HTR-8/SVneo (cell line): ENCODE measurements around the gene KMT2E.

ENCODE experiments used
- DNase-seq: peaks from one replicate; pipeline ENCODE4 v3.0.0; 2011; ENCODE audit warnings: low spot score, mixed read lengths; ENCODE audit not compliant: insufficient read length
- FAIRE-seq: peaks from 2 replicates; lab custom pipeline; 2011; peaks lifted over from hg19 to GRCh38; lab: Jason Lieb, UNC

The KMT2E gene

DNA sequence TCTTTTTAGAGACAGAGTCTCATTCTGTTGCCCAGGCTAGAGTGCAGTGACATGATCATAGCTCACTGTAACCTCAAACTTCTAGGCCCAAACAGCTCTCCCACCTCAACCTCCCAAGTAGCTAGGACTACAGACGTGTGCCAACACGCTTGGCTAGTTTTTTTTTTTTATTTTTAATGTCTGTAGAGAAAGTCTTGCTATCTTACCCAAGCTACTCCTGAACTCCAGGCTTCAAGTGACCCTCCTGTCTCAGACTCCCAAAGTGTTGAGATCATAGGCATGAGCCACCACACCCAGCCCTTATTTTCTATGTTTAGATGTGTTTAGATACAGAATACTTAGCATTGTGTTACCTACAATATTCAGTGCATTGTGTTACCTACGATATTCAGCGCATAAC lies 46.4 kb downstream of the KMT2E start:
- FAIRE-seq (no peak), DNase-seq (no peak)

DNA sequence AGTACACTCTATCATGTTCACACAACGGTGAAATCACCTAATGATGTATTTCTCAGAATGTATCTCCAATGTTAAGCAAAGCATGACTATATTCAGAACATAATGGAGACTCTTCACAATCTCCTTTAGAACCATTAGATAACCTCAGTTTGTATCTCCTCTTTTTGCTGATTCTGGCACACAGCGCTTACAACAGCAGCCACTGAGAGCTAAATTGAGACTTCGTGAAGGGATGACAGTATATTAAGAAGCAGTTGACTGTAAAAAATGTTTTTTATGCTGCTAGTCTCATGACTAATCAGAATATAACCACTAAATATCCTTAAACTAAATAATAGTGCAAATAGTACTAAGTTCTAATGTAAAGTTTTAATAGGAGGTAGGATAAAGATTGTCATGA lies 46.9 kb downstream of the KMT2E start:
- DNase-seq (no peak), FAIRE-seq (no peak)

DNA sequence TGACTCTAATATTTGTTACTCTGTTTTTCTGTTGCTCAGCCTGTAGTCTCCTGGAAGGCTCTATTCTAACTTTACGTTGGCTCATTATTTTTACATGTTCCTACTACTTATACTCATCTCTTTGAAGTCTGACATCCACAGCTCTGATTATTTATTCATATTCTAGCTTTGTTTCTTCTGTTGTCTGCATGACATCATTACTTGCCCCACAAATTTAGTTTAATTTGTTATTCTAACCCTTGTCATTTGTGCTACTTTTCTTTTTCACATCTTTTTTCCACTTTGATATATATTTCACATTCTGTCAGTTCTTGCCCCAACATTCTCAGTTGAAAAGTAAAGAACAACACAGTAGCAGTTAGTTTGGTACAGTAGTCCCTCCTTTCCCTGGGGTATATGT lies 51.1 kb downstream of the KMT2E start:
- FAIRE-seq (no peak), DNase-seq (no peak)

DNA sequence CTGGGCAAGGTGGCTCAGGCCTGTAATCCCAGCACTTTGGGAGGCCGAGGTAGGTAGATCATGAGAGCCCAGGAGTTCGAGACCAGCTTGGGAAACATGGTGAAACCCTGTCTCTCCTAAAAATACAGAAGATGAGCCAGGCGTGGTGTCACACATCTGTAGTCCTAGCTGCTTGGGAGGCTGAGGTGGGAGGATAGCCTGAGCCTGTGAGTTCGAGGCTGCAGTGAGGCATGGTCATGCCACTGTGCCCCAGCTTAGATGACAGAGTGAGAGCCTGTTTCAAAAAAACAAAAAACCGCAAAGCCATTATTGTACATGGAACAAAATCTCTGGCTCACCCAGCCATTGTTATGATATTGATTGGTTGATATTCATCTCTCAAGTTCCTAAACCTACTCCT lies 53.7 kb downstream of the KMT2E start:
- DNase-seq (no peak), FAIRE-seq (no peak)

DNA sequence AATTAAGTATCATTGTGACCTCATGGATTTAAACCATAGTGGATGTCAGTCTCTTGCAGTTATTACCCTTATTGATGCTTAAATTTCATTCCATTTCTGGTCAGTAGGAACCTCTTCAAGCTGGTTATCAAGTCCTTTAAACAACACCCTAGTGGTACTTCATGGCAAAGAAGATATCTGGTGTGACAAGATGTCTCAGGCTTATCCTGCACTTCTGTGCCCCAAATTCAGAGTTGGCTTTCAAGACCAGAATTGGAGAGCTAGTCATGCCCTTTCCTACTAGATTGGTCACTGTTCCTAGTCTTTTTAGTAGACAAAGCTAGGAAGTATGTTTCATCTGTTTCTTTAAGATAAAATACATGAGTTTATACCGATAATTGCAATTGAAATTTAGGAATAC lies 54.9 kb downstream of the KMT2E start:
- FAIRE-seq: no peak

DNA sequence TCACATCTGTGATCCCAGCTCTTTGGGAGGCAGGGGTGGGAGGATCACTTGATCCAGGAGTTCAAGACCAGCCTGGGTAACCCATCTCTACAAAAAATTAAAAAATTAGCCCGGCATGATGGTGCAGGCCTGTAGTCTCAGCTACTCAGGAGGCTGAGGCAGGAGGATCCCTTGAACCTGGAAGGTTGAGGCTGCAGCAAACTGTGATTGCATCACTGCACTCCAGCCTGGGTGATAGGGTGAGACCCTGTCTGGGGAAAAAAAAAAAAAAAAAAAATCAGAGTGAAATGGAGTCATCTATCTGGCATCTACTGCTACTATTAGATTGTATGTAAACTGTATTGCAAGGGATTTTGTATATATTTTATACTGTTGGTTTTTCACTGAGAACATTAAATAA lies 59.1 kb downstream of the KMT2E start:
- DNase-seq: no peak
- no peak for FAIRE-seq

More for the DNA sequence above, 54.9 kb downstream of the KMT2E start:
- DNase-seq: no peak

DNA sequence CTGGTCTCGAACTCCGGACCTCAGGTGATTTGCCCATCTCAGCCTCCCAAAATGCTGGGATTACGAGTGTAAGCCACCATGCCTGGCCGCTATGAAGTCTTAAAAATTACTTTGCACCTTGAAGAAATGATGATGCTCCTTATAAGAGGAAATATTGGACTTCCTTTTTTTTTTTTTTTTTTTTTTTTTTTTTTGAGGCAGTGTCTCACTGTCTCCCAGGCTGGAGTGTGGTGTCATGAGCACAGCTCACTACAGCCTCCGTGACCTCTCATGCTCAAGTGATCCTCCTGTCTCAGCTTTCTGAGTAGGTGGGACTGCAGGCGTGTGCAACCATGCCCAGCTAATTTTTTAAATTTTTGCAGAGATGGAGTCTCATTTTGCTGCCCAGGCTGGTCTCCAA lies 65.3 kb downstream of the KMT2E start:
- FAIRE-seq: no peak
- DNase-seq: no peak

DNA sequence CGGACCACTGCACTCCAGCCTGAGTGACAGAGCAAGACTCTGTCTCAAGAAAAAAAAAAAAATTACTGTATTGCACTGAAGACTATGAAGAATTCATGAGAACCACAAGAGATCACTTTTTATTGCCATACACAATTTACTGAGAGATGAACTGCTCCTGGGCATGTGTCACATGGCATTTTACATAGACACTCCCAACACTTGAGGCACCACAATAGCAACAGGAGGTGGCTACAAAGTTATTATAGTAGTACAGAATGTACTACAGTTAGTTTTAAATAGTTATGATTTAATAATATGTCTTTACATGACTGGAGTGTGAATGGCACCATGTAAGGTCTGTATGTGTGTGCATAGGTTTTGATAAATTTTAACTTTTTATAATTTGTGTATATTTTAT lies 70.6 kb downstream of the KMT2E start:
- FAIRE-seq: no peak
- no peak for DNase-seq

DNA sequence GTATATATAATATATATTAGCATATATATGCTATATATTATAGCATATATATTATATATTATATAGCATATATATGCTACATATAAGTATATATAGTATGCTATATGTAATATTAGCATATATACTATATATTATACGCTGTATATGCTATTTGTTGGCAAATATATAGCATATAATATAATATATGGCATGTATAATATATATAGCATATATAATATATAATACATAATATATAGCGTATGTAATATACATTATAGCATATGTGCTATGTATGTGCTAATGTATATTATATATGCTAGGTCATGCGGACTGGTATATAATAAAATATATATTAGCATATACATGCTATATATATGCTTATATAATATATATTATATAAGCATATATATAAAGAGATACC lies 72.8 kb downstream of the KMT2E start:
- DNase-seq: no peak
- no peak for FAIRE-seq

DNA sequence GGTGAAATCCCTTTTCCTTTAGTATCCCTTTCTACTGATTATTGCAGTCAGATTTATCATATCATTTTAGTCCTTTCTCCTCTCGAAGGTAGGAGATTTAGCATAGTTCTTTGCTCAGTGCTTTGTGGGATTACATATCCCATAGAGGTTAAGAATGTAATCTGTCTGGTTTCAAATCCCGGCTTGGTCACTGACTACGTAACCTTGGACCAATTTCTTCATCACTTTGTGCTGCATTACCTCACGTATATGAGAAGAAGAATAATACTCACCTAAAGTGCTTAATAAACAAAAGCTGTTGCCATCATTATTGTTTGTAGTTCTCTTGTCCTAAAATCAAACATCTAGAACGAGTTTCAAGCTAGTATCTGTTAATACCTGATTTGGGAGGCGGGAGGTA lies 74.0 kb downstream of the KMT2E start:
- FAIRE-seq (no peak), DNase-seq (no peak)

DNA sequence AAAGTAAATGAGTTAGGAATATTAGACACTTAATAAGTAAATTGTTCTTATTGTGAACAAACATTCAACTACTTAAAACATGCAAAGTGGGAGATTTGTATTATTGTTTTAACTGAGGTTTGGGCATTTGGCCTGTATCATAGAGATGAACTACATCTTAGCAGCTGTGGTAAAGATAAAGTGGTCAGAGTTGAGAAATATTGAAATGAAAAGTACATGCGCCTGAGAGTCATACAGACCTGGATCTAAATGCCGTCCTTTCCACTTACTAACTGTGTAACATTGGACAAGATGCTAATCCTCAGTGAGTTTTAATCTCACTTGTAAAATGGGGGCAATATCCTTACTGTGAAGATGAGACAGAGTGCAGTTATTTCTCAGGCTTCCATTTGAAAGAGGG lies 74.5 kb downstream of the KMT2E start:
- DNase-seq (no peak), FAIRE-seq (no peak)

DNA sequence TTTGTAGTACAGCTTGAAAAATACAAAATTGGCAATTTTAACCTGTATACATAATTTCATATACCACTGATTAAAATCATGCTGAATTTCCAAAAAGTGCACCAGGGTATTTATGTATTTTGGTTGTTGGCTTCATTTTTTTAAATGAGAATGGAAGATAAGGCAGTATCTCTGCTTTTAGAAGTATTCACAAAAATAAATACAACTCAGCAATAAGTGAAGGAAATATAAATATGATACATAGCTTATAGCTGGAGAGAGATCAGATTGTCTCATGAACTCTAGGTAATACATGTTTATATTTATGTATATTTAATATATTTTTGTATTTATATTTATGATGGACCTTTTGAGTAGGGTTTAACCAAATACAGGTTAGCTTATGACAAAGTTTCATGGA lies 81.0 kb downstream of the KMT2E start:
- DNase-seq (no peak), FAIRE-seq (no peak)

DNA sequence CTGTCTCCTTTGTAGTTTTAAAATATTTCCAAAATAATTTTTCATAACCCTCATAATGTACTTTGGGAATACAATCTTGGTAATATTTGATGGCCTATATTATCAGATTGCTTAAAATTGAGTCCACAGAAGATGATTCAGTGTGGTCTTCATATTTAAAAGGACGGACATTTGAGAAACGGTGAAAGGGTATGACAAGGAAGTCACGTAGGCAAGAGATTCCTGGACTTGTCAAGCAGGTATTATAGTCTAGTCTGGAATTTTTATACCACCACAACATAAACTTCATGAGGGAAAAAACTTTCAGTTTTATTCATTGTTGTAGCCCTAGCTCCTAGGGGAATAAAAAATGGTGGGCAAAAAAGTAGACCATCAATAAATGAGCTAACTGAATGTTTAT lies 82.3 kb downstream of the KMT2E start:
- FAIRE-seq (no peak), DNase-seq (no peak)

DNA sequence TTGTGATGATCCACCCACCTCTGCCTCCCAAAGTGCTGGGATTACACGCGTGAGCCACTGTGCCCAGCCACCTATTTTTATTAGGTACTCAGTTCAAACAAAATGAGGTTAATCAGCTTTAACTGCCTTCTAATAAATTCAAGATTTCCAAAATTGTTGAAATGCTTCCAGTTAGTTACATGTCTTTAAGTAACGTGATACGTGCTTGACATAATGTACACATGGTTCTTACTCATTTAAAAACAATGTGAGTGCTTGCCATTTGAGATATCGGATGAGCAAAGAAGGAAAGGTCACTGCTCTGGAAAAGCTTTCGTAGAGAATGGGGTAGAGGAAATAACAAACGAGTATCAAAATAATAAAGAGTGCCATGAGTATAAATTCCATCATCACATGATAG lies 83.6 kb downstream of the KMT2E start:
- peak; percentile 79 for DNase-seq
- no peak for FAIRE-seq

DNA sequence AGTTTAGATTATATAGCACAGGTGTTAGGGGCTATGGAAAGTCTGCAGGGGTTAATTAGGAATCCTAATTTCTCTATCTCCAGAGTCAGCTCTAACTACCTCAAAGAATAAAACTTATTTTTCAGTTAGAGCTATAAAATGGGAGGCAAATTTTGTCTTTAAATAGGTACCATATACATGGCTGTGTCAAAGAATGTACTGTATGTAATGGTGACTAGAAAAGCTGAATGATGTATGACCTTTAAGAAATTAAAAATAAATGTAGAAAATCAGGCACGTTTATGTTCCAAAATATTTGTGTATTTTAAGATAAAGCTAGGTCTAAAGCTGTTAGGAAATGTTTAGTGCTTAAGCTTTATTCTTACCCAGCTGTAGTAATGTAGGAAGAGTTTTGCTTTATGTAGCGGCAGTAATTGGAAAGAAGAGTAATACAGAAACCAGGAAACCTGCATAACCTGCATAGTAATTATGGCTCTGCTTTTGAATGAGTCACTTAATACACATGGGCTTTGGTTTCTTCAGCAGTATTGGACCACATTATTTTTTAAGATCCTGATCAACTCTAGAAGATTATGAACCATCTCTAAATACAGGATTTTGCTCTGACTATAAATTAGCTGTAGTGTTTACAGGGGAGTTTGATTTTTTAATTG lies 85.0 kb downstream of the KMT2E start:
- DNase-seq: no peak
- no peak for FAIRE-seq

DNA sequence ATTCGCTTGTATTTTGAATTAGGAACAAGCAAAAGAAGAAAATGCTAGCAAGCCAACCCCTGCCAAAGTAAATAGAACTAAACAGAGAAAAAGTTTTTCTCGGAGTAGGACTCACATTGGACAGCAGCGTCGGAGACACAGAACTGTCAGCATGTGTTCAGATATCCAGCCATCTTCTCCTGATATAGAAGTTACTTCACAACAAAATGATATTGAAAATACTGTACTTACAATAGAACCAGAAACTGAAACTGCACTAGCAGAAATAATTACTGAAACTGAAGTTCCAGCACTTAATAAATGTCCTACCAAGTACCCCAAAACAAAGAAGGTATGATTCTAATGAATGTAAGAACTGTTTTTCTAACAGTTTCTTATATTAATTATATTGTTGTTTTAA lies 87.9 kb downstream of the KMT2E start:
- no peak for FAIRE-seq
- no peak for DNase-seq

DNA sequence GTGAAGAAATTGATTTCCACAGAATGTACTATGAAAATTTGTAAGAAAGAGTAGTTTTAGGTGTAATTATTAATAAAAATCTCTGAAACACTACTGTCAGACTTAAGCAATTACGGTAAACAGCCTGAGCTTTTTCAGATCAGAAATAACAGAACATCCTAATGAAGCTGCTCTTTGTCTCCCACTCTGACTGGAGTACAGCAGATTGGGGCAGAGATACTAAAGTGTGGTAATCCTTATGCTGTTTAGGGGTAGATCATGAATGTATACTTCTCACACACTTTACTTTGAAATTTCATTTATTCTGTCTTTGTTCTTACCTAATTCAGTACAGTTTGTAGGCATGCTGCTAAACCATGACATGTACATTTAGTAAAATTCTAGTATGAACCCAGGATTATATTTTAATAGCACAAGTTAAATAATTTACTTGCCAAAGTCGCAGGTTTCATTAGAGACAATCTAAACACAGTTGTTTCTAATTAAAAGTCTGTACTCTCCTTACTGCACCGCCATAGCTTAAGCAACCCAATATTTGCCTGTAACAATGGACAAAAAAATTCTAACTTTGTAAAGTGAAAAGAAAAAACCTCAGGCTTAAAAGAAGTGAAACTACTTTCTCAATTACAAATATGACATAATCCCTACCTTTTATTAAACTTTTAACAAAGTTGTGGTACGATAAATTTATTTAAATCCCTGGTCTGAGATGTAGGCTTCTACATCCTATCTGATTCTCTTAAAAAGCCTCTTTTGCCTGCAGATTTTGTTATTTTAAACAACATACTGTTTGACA lies 88.8 kb downstream of the KMT2E start:
- FAIRE-seq: no peak
- DNase-seq: no peak

DNA sequence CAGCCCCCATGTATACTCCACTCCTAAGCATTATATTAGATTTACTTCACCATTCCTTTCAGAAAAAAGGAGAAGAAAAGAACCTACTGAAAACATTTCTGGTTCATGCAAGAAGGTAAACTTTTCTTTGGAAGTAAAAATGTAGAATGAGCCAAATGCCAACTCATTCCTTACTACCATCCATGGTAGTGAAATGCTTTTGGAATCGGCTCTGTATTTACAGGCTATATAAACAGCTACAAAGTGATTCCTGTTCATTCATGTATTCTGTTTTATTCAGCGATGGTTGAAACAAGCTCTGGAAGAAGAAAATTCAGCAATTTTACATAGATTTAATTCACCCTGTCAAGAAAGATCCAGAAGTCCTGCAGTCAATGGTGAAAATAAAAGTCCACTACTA lies 91.6 kb downstream of the KMT2E start:
- no peak for FAIRE-seq

DNA sequence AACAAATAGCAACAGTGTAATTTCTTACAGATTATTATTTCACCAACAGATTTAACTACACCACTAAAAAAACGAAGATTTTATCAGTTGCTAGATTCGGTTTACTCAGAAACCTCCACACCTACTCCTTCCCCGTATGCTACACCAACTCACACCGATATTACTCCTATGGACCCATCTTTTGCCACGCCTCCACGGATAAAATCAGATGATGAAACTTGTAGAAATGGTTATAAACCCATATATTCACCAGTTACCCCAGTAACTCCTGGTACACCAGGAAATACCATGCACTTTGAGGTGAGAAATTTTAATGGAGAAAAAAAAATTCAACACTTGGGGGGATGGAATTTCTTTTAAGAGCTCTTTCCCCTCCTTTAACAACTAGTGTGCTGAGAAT lies 92.5 kb downstream of the KMT2E start:
- FAIRE-seq (no peak), DNase-seq (no peak)

More for the DNA sequence above, 91.6 kb downstream of the KMT2E start:
- no peak for DNase-seq

DNA sequence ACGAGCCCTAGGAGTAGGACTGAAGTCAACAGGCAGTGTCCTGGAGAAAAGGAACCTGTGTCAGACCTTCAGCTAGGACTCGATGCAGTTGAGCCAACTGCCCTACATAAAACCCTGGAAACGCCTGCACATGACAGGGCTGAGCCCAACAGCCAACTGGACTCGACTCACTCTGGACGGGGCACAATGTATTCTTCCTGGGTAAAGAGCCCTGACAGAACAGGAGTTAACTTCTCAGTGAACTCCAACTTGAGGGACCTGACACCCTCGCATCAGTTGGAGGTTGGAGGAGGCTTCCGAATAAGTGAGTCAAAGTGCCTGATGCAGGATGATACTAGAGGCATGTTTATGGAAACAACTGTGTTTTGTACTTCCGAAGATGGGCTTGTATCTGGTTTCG lies 93.5 kb downstream of the KMT2E start:
- FAIRE-seq: no peak
- no peak for DNase-seq

DNA sequence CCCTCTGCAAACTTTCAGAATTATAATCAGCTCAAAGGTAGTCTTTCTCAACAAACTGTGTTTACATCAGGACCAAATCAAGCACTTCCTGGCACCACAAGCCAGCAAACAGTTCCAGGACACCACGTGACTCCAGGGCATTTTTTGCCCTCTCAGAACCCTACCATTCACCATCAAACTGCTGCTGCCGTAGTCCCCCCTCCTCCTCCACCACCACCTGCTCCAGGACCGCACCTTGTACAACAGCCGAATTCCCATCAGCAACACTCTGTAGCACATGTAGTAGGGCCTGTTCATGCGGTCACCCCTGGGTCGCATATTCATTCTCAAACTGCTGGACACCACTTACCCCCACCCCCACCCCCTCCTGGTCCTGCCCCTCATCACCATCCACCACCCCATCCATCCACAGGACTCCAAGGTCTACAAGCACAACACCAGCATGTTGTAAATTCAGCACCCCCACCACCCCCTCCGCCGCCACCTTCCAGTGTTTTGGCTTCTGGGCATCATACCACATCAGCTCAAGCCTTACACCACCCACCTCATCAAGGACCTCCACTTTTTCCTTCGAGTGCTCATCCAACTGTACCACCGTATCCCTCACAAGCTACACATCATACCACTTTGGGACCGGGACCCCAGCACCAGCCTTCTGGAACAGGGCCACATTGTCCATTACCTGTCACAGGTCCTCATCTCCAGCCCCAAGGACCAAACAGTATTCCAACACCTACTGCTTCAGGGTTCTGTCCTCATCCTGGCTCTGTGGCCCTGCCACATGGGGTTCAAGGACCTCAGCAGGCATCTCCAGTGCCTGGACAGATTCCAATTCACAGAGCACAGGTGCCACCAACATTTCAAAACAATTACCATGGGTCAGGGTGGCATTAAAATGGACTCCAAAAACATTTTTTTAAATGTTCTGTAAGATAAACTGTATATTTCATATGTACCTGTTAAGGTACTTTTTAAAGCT lies 98.7 kb downstream of the KMT2E start:
- DNase-seq (no peak), FAIRE-seq (no peak)
